ENCODE measurements around the gene ABLIM2.

ABLIM2 gene

GRCh38 chr4:8158710-8159536, at the start of gene ABLIM2:
Gene ABLIM2, minus strand, starts transcription at chr4:8158813. Its CDS starts 124 bp downstream, at chr4:8158689.
- peak; percentile 96 for DNase-seq (ENCODE audit: low spot score)

DNA sequence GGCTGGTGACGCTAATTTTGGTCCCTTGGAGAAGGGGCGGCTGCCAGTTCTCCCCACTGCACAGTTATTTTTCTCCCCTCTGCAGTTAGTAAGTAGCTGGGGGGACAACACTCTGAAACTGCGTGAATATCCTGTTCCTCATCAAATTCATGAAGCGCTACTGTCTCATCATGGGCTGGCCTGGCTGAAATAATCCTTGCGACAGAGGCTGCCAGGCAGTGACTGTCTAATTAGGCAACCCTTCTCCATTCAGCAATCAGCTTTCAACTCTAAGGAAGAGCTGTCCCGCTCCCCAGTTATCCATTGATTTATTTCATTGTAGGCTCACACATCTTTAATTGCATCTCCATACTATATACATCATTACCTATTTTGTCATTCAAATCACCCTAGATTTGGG, 48.7 kb upstream of the ABLIM2 start:
- no peak for DNase-seq (ENCODE audit: low spot score)

DNA sequence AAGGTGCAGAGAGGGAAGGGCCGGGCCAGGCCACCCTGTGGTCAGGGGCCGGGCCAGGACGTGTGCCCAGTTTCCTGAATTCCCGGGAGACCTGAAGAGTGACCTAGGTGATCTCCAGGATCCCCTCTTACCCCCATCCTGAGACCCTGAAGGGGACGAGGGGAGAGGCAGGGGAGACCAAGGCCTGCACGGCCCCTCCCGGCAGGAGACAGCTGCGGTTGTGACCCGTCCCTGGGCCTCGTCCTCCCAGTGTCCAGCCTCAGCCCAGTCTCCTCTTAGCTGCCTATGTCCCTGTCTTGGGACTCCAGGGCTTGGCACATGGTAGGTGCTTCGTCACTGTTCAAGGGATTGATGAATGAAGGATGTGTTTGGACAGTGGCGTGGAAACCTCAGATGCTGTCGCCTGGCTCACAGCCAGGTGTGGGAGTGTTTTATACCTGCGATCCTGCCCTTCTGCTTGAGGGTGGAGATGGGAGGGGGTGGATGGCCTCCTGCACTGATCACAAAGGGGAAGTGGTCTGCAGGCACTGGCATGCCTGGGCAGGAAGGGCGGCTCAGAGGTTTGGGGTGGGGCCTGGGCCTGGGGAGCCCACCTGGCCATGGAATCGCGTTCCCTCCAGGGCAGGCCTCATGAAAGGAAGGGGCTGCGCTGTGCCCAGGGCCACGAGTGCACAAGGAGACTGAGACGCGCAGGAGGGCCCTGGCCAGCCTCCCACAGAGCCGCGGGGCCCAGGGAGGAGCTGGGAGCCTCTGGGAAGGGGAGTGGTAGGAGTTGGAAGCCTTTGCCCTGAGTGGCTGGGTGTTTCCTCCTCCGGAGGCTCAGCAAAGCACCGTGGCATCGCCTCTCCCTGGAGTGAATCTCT, 47.4 kb upstream of the ABLIM2 start:
- DNase-seq (ENCODE audit: low spot score) = no peak

DNA sequence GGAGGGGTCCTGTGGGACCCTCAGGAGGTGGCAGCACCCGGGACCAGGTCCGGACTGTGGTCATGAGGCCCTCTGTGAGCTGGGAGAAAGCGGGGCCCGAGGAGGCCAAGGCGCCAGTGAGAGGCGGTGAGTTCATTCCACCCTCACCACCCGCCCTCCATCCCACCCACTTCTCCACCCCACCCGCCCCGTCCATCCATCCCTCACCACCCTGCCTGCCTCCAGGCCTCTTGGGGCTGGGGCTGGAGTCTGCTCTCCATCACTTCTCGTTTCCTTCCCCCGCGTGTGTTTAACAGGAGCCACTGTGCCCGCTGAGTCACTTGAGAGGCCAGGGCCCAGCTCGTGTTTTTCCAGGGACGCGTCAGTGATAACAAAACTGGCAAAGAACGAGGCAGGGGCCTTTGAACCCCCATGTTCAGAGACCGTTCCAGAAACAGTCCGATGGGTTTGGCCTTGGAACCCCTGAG, 46.7 kb upstream of the ABLIM2 start:
- DNase-seq (ENCODE audit: low spot score) = no peak

GRCh38 chr4:8204576-8205227, 46.1 kb upstream of the ABLIM2 start:
- DNase-seq (ENCODE audit: low spot score) = no peak

- no peak for DNase-seq (ENCODE audit: low spot score)
These were observed 45.2 kb upstream of the ABLIM2 start for GRCh38 chr4:8203817-8204216.

DNA sequence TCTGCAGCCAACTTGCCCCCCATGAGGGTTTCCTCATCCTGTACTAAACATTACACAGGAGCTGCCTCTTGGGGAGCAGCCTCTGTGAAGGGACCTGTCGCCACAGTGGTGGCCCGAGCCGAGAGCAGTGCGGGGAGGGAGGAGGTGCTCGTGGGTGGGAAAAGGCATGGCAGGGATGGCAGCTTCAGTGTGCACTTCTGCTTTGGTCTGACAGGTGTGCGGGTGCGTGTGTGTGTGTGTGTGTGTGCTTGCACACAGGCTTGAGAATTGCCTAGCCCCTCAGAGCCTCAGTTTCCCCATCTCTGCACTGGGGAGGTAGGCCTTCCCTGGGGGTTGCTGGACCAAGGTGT, 44.4 kb upstream of the ABLIM2 start:
- DNase-seq (ENCODE audit: low spot score) = no peak

DNA sequence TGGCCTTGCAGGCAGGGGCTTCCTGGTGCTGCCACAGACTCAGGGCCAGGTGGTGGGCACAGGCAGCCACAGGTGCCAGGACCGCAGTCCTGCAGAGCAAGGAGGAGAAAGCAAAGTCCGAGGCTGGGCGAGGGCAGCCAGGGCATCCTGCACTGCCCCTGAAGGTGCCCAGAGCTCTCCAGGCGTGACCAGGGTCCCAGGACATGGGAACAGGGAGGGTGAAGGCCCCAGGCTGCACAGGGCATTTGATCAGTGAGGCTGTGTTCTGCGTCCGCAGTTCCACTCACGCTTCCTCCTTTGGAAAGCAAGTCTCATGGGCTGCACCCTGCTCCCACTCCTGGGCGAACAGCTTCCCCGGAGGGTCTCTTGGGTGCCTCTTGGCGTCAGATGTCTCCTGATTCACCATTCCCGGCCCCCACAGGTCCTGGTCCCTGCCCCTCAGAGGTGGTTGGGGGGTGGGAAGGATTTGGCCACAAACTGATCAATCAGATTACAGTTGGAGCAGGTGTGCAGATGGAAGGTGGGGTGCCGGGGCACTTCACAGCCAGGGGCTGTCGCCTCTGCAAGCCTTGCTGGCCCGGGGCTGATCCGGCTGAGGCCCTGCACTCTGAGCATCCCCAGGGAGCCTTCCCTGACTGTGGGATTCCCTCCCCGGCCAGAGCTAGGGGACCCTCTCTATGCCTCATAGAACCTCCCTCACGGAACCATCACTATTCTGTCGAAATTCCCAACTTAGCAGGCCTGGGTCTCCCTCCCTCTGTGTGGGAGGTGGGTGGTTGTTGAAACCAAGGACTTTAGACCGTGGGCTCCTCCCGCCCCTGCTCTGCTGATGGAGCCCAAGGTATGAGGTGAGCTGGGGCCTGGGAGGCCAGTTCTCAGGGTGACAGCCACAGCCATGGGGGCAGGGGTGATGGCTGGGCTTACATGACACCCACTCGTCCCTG, 43.8 kb upstream of the ABLIM2 start:
- no peak for DNase-seq (ENCODE audit: low spot score)

DNA sequence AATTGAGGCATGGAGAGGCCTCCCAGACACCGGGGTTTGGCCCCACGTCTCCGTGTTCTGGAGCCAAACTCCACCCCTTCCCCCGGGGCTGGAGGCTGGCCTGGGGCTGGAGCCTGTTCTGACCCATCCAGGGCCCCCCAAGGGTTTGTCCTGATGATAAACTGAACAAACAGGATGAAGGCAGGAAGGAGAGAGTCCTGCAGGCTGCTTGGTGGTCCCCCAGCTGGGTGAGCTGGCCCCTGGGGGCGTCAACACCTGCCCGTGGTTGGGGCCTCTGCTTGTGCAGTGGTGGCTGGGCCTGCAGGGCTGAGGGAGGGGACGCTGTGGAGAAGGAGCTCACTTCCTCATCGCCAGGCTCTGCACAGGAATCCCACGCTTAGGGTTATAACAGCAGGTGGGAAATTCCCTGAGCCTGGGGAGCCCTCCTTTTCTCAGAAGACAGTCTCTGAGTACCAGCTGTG, 42.7 kb upstream of the ABLIM2 start:
- DNase-seq (ENCODE audit: low spot score) = no peak

DNA sequence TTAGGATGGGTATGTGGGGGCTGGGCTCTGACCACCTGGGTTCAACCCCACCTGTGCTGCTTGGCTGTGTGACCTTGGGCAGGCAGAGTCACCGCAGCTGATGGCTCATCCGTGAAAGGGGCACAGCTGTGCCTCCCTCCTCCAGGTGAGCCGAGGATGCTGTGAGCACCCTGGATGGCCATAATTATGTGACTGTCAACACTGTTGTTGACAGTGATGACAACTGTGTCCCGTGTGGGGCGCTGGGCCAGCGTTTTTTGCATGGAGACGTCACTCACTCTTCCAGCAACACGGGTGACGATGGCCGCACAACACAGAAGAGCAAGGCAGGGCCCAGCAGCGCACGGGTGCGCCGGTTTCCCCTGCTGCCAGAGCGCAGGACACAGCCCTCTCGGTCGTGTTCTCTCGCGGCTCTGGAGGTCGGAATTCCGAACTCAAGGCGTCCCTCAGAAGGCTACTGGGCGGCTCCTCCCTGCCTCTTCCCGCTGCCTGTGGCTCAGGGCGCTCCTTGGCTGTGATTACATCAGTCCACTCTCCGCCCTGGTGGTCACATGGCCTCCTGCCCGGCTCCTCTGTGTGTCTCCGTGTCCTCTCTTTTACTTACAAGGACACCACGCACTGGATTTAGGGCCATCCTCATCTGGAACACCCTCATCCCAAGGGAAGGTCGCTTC, 41.8 kb upstream of the ABLIM2 start:
- DNase-seq (ENCODE audit: low spot score) = no peak

DNA sequence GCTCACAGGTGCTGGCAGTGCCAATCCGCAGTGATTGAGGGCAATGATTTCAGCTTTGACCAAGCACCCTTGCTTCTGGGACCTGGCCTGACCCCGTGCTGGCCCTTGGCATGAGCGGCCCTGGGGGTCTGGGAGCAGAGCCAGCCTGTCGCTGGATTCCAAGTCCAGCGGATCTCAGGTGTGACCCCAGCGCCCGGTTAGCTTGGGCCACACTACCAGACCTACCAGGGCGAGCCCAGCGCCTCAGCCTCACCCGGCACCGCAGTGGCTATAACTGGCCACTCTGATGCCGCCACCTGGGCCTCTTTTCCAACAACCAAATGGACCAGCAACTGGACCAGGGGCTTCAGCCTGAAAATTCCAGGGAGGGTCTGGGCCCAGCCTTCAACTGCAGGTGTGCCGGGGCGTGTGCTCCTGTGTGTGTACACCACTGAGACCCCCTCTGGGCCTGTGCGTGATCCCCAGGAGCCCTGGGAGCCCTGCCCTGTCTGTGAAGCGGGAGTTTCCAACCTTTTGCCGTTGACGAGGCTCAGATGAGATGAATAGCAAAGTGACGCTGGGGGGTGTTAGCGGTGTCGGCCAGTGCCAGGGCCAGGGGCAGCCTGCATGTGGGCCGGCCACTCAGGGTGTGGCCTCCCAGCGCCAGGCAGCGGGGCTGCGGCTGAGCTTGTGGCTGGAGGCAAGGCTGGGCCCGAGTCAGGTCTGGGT, 41.1 kb upstream of the ABLIM2 start:
- no peak for DNase-seq (ENCODE audit: low spot score)

GRCh38 chr4:8198906-8199593, 40.4 kb upstream of the ABLIM2 start, which contains the start of gene SH3TC1:
Gene SH3TC1, plus strand, starts transcription at chr4:8199290. Its CDS starts 5,905 bp downstream, at chr4:8205195.
- DNase-seq (ENCODE audit: low spot score) = peak; percentile 80

- no peak for DNase-seq (ENCODE audit: low spot score)
These were observed 39.7 kb upstream of the ABLIM2 start for GRCh38 chr4:8198206-8198905.

DNA sequence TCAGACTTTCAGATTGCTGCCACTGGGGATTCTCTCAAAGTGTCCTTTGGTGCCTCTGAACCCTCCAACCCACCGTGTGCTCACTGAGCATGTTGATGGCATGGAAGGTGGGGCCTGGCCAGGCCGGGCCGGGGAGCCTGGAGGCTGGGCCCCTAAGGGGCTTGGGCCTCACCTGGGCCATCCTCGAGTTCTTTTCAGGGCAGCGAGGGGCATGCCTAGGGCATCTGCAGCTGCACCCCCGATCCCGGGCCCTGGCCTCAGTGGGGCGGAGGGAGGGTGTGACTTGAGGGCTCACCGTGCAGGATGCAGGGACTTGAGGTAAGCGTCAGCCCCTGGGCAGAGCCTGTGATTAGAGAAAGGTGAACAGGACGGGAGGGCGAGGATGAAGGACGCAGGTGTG, 38.9 kb upstream of the ABLIM2 start:
- DNase-seq (ENCODE audit: low spot score) = no peak

GRCh38 chr4:8195841-8196458, 37.3 kb upstream of the ABLIM2 start:
- DNase-seq (ENCODE audit: low spot score) = no peak

DNA sequence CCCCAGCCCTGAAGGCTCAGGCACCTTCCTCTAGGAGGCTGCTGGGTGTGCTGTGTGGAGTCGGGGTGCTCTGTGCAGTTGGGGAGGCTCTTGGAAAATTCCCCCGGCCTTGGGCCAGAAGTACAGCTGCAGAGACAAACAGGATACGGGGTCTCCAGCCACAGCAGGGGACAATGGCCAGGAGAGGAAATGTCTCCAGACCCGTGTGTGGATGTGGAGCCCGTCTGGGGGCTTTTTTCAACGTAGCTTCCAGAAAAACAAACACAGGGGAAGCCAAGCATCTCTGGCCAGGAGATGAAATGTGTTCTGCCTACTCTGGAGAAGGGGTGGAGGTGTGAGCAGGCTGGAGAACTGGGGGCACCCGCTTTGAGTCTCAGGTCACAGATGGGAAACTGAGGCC, 36.8 kb upstream of the ABLIM2 start:
- DNase-seq (ENCODE audit: low spot score) = no peak

- DNase-seq (ENCODE audit: low spot score) = no peak
These were observed 36.0 kb upstream of the ABLIM2 start for GRCh38 chr4:8194306-8195242.
